ENCODE measurements around the gene DTX3L.
A peak's percentile ranks its signal among the peaks of the same experiment; 100 is the strongest.

The DTX3L gene

GRCh38 chr3:122598151-122598550, 34.0 kb downstream of the DTX3L start:
- Histone ChIP-seq H3K4me3 (no peak overlapping the region), H3K27ac (no peak overlapping the region)

- Histone ChIP-seq H3K27ac (no peak overlapping the region), H3K4me3 (no peak overlapping the region)
Observed at GRCh38 chr3:122598556-122598955, 34.4 kb downstream of the DTX3L start.

GRCh38 chr3:122602011-122602710, 38.0 kb downstream of the DTX3L start:
- Histone ChIP-seq H3K4me3 (no peak overlapping the region), H3K27ac (no peak overlapping the region)

- Histone ChIP-seq H3K4me3 (no peak overlapping the region), H3K27ac (no peak overlapping the region)
Observed at GRCh38 chr3:122603056-122603455, 38.9 kb downstream of the DTX3L start.

GRCh38 chr3:122606330-122606729, 42.2 kb downstream of the DTX3L start:
- H3K4me3 ChIP-seq, result no peak overlapping the region
- no peak overlapping the region for H3K27ac ChIP-seq

GRCh38 chr3:122608916-122609315, 44.8 kb downstream of the DTX3L start:
- H3K27ac ChIP-seq, result no peak overlapping the region
- H3K4me3 ChIP-seq, result no peak overlapping the region

- Histone ChIP-seq H3K4me3 (no peak overlapping the region), H3K27ac (peak overlapping the region in 5 of 21 experiments; percentile 39 to 68 (median 62))
Observed at GRCh38 chr3:122609798-122610559, 45.8 kb downstream of the DTX3L start.

- H3K4me3 ChIP-seq, result no peak overlapping the region
- no peak overlapping the region for H3K27ac ChIP-seq
Observed at GRCh38 chr3:122612696-122613095, 48.6 kb downstream of the DTX3L start.

GRCh38 chr3:122615303-122615702, 51.2 kb downstream of the DTX3L start:
- H3K27ac ChIP-seq, result no peak overlapping the region
- no peak overlapping the region for H3K4me3 ChIP-seq

- Histone ChIP-seq H3K27ac (no peak overlapping the region), H3K4me3 (no peak overlapping the region)
Observed at GRCh38 chr3:122618614-122619013, 54.5 kb downstream of the DTX3L start.

- H3K27ac ChIP-seq, result no peak overlapping the region
Observed at GRCh38 chr3:122619040-122619439, 54.9 kb downstream of the DTX3L start.

GRCh38 chr3:122620399-122620798, 56.3 kb downstream of the DTX3L start:
- Histone ChIP-seq H3K27ac (no peak overlapping the region), H3K4me3 (no peak overlapping the region)

More at GRCh38 chr3:122619040-122619439, 54.9 kb downstream of the DTX3L start:
- no peak overlapping the region for H3K4me3 ChIP-seq

- Histone ChIP-seq H3K27ac (no peak overlapping the region), H3K4me3 (no peak overlapping the region)
Observed at GRCh38 chr3:122621112-122621511, 57.0 kb downstream of the DTX3L start.

- Histone ChIP-seq H3K4me3 (no peak overlapping the region), H3K27ac (no peak overlapping the region)
Observed at GRCh38 chr3:122623031-122623829, 59.1 kb downstream of the DTX3L start.

All from skin epidermis (tissue), 12 donors.